ENCODE data around the gene AATK. TPM values are rescaled to one million over a fixed set of nuclear protein-coding genes. Genes with fewer than 3 reads are reported as not detected.
A peak's percentile ranks its signal among the peaks of the same experiment; 100 is the strongest.

The AATK gene
- total and polyA plus RNA-seq, 2 of the 13 experiments (the other 11 are each of a cell fraction or from before 2014, with no cell fraction given) = 2.9 to 8.4 TPM

DNA sequence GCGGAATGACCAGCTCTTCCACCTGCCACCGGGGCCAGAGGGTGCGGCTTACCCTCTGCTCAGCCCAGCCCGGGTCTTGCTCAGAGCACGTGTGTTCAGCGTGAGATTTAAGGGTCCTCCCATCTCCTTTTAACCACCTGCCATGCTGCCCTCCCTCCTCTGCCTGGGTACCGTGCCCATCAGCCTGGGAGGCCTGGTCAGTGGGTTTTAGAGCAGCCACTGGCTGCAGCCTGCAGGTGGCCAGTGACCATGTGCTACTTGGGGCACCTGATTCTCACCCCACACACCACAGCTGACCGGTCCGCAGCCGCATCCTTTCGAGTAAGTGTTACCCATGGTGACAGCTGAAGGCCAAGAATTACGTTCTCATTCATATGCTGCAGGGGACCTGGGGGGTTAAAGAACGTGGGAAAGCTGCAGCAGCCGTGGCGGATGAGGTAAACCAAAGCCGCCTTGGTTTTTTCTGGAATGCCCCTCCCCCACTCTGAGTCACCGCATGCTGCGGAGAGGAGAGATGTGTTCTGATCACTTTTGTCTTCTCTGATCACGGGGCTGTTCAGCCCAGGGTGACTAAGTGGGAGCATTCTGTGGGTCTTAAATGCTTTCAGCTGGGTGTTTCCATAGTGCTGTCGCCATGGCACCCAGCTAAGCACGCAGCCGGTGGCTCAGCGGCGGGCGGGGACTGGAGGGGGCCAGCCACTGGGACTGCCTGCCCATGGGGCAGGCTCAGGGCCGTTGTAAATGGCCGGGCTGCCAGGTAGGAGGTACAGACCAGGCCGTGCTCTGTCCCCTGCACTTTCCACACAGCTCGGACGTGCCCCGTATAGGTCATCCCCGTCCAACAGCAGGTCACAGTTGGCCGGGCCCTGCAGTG is 71.3 kb downstream of the AATK start (continued):
- TF ChIP-seq, protein P1, sequence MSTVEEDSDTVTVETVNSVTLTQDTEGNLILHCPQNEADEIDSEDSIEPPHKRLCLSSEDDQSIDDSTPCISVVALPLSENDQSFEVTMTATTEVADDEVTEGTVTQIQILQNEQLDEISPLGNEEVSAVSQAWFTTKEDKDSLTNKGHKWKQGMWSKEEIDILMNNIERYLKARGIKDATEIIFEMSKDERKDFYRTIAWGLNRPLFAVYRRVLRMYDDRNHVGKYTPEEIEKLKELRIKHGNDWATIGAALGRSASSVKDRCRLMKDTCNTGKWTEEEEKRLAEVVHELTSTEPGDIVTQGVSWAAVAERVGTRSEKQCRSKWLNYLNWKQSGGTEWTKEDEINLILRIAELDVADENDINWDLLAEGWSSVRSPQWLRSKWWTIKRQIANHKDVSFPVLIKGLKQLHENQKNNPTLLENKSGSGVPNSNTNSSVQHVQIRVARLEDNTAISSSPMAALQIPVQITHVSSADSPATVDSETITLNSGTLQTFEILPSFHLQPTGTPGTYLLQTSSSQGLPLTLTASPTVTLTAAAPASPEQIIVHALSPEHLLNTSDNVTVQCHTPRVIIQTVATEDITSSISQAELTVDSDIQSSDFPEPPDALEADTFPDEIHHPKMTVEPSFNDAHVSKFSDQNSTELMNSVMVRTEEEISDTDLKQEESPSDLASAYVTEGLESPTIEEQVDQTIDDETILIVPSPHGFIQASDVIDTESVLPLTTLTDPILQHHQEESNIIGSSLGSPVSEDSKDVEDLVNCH (CRISPR knock-in tag; IDR thresholded peaks at IDR 0.05) = no peak
- no peak for TF ChIP-seq ZSCAN29 (CRISPR knock-in tag; conservative IDR thresholded peaks at IDR 0.05)
- peak; percentile 25 for TF ChIP-seq RBM39 (IDR thresholded peaks at IDR 0.05; ENCODE audit: low read depth, low read length, poor library complexity, severe bottlenecking)
- TF ChIP-seq, protein P2, sequence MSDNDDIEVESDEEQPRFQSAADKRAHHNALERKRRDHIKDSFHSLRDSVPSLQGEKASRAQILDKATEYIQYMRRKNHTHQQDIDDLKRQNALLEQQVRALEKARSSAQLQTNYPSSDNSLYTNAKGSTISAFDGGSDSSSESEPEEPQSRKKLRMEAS (IDR thresholded peaks at IDR 0.05) = 0 out of 2 replicates have a peak, but pooled peaks have one; percentile 16
- TF ChIP-seq, protein P3, sequence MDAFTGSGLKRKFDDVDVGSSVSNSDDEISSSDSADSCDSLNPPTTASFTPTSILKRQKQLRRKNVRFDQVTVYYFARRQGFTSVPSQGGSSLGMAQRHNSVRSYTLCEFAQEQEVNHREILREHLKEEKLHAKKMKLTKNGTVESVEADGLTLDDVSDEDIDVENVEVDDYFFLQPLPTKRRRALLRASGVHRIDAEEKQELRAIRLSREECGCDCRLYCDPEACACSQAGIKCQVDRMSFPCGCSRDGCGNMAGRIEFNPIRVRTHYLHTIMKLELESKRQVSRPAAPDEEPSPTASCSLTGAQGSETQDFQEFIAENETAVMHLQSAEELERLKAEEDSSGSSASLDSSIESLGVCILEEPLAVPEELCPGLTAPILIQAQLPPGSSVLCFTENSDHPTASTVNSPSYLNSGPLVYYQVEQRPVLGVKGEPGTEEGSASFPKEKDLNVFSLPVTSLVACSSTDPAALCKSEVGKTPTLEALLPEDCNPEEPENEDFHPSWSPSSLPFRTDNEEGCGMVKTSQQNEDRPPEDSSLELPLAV (CRISPR knock-in tag; conservative IDR thresholded peaks at IDR 0.05; ENCODE audit: low read depth) = no peak
- TF ChIP-seq, protein P4, sequence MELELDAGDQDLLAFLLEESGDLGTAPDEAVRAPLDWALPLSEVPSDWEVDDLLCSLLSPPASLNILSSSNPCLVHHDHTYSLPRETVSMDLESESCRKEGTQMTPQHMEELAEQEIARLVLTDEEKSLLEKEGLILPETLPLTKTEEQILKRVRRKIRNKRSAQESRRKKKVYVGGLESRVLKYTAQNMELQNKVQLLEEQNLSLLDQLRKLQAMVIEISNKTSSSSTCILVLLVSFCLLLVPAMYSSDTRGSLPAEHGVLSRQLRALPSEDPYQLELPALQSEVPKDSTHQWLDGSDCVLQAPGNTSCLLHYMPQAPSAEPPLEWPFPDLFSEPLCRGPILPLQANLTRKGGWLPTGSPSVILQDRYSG (CRISPR knock-in tag; IDR thresholded peaks at IDR 0.05) = no peak
- TF ChIP-seq THAP11 (CRISPR knock-in tag; IDR thresholded peaks at IDR 0.05) = peak; percentile 29; the same call in 1 of the 2 replicates
- TF ChIP-seq SPEN (CRISPR knock-in tag; IDR thresholded peaks at IDR 0.05; ENCODE audit: low read depth) = 0 out of 2 replicates have a peak, but pooled peaks have one; percentile 23
- no peak for TF ChIP-seq PHF20 (CRISPR knock-in tag; IDR thresholded peaks at IDR 0.05)
- TF ChIP-seq ZBTB38 (CRISPR knock-in tag; IDR thresholded peaks at IDR 0.05) = peak; percentile 85
- TF ChIP-seq SOX5 (CRISPR knock-in tag; IDR thresholded peaks at IDR 0.05; ENCODE audit: borderline replicate concordance) = peak; percentile 28; the same call in 1 of the 2 replicates
- TF ChIP-seq, protein P5, sequence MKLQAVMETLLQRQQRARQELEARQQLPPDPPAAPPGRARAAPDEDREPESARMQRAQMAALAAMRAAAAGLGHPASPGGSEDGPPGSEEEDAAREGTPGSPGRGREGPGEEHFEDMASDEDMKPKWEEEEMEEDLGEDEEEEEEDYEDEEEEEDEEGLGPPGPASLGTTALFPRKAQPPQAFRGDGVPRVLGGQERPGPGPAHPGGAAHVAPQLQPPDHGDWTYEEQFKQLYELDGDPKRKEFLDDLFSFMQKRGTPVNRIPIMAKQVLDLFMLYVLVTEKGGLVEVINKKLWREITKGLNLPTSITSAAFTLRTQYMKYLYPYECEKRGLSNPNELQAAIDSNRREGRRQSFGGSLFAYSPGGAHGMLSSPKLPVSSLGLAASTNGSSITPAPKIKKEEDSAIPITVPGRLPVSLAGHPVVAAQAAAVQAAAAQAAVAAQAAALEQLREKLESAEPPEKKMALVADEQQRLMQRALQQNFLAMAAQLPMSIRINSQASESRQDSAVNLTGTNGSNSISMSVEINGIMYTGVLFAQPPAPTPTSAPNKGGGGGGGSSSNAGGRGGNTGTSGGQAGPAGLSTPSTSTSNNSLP (IDR thresholded peaks at IDR 0.05; ENCODE audit: low read depth, low read length) = 0 out of 2 replicates have a peak, but pooled peaks have one; percentile 22
- TF ChIP-seq TCF7L2 (IDR thresholded peaks at IDR 0.05; ENCODE audit: low read depth, low read length) = no peak
- TF ChIP-seq HNRNPL (IDR thresholded peaks at IDR 0.05; ENCODE audit: low read depth, low read length) = 0 out of 2 replicates have a peak, but pooled peaks have one; percentile 20
- peak; percentile 18; the same call in 1 of the 2 replicates for TF ChIP-seq RXRA (CRISPR knock-in tag; IDR thresholded peaks at IDR 0.05)
- TF ChIP-seq ZNF343 (CRISPR knock-in tag; IDR thresholded peaks at IDR 0.05) = no peak
- TF ChIP-seq, protein P6, sequence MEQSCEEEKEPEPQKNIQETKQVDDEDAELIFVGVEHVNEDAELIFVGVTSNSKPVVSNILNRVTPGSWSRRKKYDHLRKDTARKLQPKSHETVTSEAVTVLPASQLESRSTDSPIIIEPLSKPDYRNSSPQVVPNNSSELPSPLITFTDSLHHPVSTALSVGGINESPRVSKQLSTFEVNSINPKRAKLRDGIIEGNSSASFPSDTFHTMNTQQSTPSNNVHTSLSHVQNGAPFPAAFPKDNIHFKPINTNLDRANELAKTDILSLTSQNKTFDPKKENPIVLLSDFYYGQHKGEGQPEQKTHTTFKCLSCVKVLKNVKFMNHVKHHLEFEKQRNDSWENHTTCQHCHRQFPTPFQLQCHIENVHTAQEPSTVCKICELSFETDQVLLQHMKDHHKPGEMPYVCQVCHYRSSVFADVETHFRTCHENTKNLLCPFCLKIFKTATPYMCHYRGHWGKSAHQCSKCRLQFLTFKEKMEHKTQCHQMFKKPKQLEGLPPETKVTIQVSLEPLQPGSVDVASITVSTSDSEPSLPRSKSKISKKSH (CRISPR knock-in tag; IDR thresholded peaks at IDR 0.05; ENCODE audit: borderline replicate concordance) = 0 out of 2 replicates have a peak, but pooled peaks have one; percentile 9

Measured in HepG2 (cell line).